Adrenal gland (tissue), 12 donors: ENCODE results near the gene KMT5B. TPM values are rescaled to one million over a fixed set of nuclear protein-coding genes. Genes with fewer than 3 reads are reported as not detected.

Experiments
- DNase-seq, 7 donors: peaks; one replicate each; pipeline ENCODE4 v3.0.0-alpha.2; 2019 to 2020
- H3K27ac ChIP-seq, 5 donors: fragments of 200-600 bp; sonication (generic) in 4 of 5; 1 replicate in 3 of 5; 2 replicates in 2 of 5; pipeline versions ENCODE4 v1.5.1 to v1.8.0; 2016 to 2020; ENCODE audit warnings: mild to moderate bottlenecking in 1 of 5
- H3K27me3 ChIP-seq: fragments of 200-600 bp; 2 replicates; pipeline ENCODE4 v1.8.0; 2021
- H3K36me3 ChIP-seq, 2 donors: fragments of 200-600 bp; replicated peaks in 1 of 2; 1 replicate in 1 of 2; 2 replicates in 1 of 2; pipeline versions ENCODE4 v1.5.1 to v1.8.0; 2018 to 2022
- H3K4me1 ChIP-seq, 2 donors: fragments of 200-600 bp; replicated peaks in 1 of 2; 1 replicate in 1 of 2; 2 replicates in 1 of 2; pipeline versions ENCODE4 v1.5.1 to v1.8.0; 2018 to 2021
- H3K4me3 ChIP-seq, 4 donors: fragments of 200-600 bp; sonication (generic) in 3 of 4; one replicate each; pipeline ENCODE4 v1.5.1; 2016 to 2018
- H3K9me3 ChIP-seq, 3 donors: fragments of 200-600 bp; sonication (generic) in 1 of 3; replicated peaks in 1 of 3; 1 replicate in 2 of 3; 2 replicates in 1 of 3; pipeline versions ENCODE4 v1.5.1 to v1.8.0; 2016 to 2021
- CTCF ChIP-seq, 6 experiments: fragments of 450-650 bp in 4 of 6; fragments of 200-600 bp in 2 of 6; sonication (generic) in 1 of 6; IDR thresholded peaks; 1 replicate in 5 of 6; 2 replicates in 1 of 6; pipeline versions ENCODE4 v1.5.1 to v1.8.0; 2016 to 2021; ENCODE audit warnings: antibody characterized with exemption in 6 of 6, mild to moderate bottlenecking in 2 of 6, moderate library complexity in 1 of 6
- POLR2A ChIP-seq, 2 donors: fragments of 450-650 bp; IDR thresholded peaks; one replicate each; pipeline ENCODE4 v1.6.1; 2017; ENCODE audit warnings: antibody characterized with exemption in 2 of 2, mild to moderate bottlenecking in 2 of 2, moderate library complexity in 1 of 2
- WGBS, 4 donors: extraction: QIAGEN DNeasy Blood & Tissue Kit in 2 of 4; methylation state at CpG; one replicate each; pipeline versions ENCODE4 v1.1.5 to v1.1.7; 2013 to 2017; 5-methylcytosine and 5-hydroxymethylcytosine counted together
- intact Hi-C, 2 donors: fragments of 100-400 bp; cut with DNase I; formaldehyde crosslinking; loops; one replicate each; pipeline versions ENCODE4 v1.14.1 to v1.15.0; 2022 to 2023
- polyA plus RNA-seq, 3 donors: library from polyadenylated mRNA; stranded (reverse); fragments of 200-250 nt in 2 of 3; fragments of 350-450 nt in 1 of 3; fragmentation: Illumina TruSeq in 1 of 3; extraction: RNeasy Lipid Tissue Mini Kit (QIAGEN cat#74804) in 1 of 3; gene quantifications; one replicate each; pipeline ENCODE4 v1.2.3, GENCODE V29; 2013 to 2014
- total RNA-seq, 9 donors: library from RNA; depleted of rRNA in 4 of 9; stranded (reverse); fragments of >200 nt in 4 of 9; fragments of 120-200 nt in 1 of 9; fragmentation: NEBNext Ultra II Directional in 1 of 9; extraction: Animal tissue kit (Norgen Biotek cat#: 25700) in 1 of 9; gene quantifications; one replicate each; pipeline versions ENCODE4 v1.1.0 to v1.2.4, GENCODE V29; 2013 to 2023
- donor health status: healthy with polysubstance abuse.
- donor health status: Bipolar disorder and iron deficiency.
- donor health status: DM: yes; HTN: yes; CAD: no.
- donor health status: DM: no; HTN: no; CAD: no.
- donor health status: DM: no; HTN: no; CAD: no.
- donor health status: DM: yes; HTN: yes; CAD: no.

Gene KMT5B
- total and polyA plus RNA-seq, 12 donors, result 22.6 to 121 (median 36.9) TPM

- intact Hi-C loops, result no loop called here
Measured at GRCh38 chr11:68177877-68178276, 35.2 kb downstream of the KMT5B start.

GRCh38 chr11:68173926-68174325, 39.2 kb downstream of the KMT5B start:
- TF ChIP-seq POLR2A (IDR thresholded peaks at IDR 0.05) (no peak), CTCF (IDR thresholded peaks at IDR 0.05) (no peak)
- Histone ChIP-seq H3K27ac (no peak overlapping the region), H3K27me3 (no peaks in the 10 kb centered on the region), H3K36me3 (peaks cover 0 to 72% of the 10 kb centered on the region in 2 donors), H3K4me3 (no peak overlapping the region), H3K9me3 (no peaks in the 10 kb centered on the region), H3K4me1 (no peaks in the 10 kb centered on the region)
- 93 to 95% (median 93%) methylated on average over 4 of the region's 4 CpGs for WGBS, 4 donors
- intact Hi-C loops, result no loop called here
- DNase-seq, result no peak

More at GRCh38 chr11:68177877-68178276, 35.2 kb downstream of the KMT5B start:
- Histone ChIP-seq H3K27ac (no peak overlapping the region), H3K4me3 (no peak overlapping the region), H3K27me3 (no peaks in the 10 kb centered on the region), H3K4me1 (no peaks in the 10 kb centered on the region), H3K9me3 (no peaks in the 10 kb centered on the region), H3K36me3 (peaks cover 0 to 47% of the 10 kb centered on the region in 2 donors)
- 54 to 61% (median 59%) methylated on average over 5 of the region's 5 CpGs for WGBS, 4 donors
- no peak for TF ChIP-seq POLR2A (IDR thresholded peaks at IDR 0.05)
- no peak for TF ChIP-seq CTCF (IDR thresholded peaks at IDR 0.05)
- no peak for DNase-seq

GRCh38 chr11:68169442-68169841, 43.7 kb downstream of the KMT5B start:
- no peaks in the 10 kb centered on the region for H3K9me3 ChIP-seq
- DNase-seq, result no peak
- H3K27me3 ChIP-seq, result no peaks in the 10 kb centered on the region
- H3K4me3 ChIP-seq, result no peak overlapping the region
- TF ChIP-seq CTCF (IDR thresholded peaks at IDR 0.05), result no peak
- TF ChIP-seq POLR2A (IDR thresholded peaks at IDR 0.05), result no peak
- intact Hi-C loops, result no loop called here
- peaks cover 0 to 3% of the 10 kb centered on the region in 2 donors for H3K4me1 ChIP-seq
- peaks cover 0 to 87% of the 10 kb centered on the region in 2 donors for H3K36me3 ChIP-seq
- no peak overlapping the region for H3K27ac ChIP-seq

- DNase-seq, result no peak
- WGBS, 4 donors, result 94 to 98% (median 96%) methylated on average over 5 of the region's 5 CpGs
- intact Hi-C loops, result no loop called here
- no peaks in the 10 kb centered on the region for H3K27me3 ChIP-seq
- no peaks in the 10 kb centered on the region for H3K9me3 ChIP-seq
- H3K36me3 ChIP-seq, result peaks cover 0 to 87% of the 10 kb centered on the region in 2 donors
- H3K4me1 ChIP-seq, result peaks cover 3 to 8% of the 10 kb centered on the region in 2 donors
- TF ChIP-seq CTCF (IDR thresholded peaks at IDR 0.05), result no peak
- TF ChIP-seq POLR2A (IDR thresholded peaks at IDR 0.05), result no peak
- H3K27ac ChIP-seq, result no peak overlapping the region
- H3K4me3 ChIP-seq, result no peak overlapping the region
Measured at GRCh38 chr11:68168694-68169093, 44.4 kb downstream of the KMT5B start.
